Choroid plexus epithelial cell (primary cell): ENCODE data around the gene DLX2.

Source experiments
- DNase-seq: peaks from one replicate; pipeline ENCODE4 v3.0.0-alpha.2; 2010; ENCODE audit warnings: low read depth
- H3K4me3 ChIP-seq: 2 replicates; pipeline ENCODE4 v1.5.1; 2011; ENCODE audit warnings: low read depth, mild to moderate bottlenecking, control low read depth, low read length, moderate library complexity
- CTCF ChIP-seq: conservative IDR thresholded peaks from 2 replicates; pipeline ENCODE4 v1.5.1; 2011; ENCODE audit warnings: low read depth, mild to moderate bottlenecking, control low read depth, inconsistent platforms, low read length, moderate library complexity

DLX2 gene

GRCh38 chr2:172087780-172088244 is 14.9 kb downstream of the DLX2 start:
- H3K4me3 ChIP-seq, result no peak overlapping the region
- no peak for DNase-seq
- TF ChIP-seq CTCF, result no peak

GRCh38 chr2:172087207-172087779 is 15.4 kb downstream of the DLX2 start:
- no peak for TF ChIP-seq CTCF
- H3K4me3 ChIP-seq, result no peak overlapping the region
- no peak for DNase-seq

GRCh38 chr2:172086241-172087206 is 16.2 kb downstream of the DLX2 start:
- no peak overlapping the region for H3K4me3 ChIP-seq
- DNase-seq, result no peak
- peak; percentile 16 for TF ChIP-seq CTCF

GRCh38 chr2:172085460-172086159 is 17.1 kb downstream of the DLX2 start, which contains the start of gene DLX1:
DLX1 (plus strand) TSS chr2:172085507; CDS start chr2:172085678, 171 bp downstream.
- no peak for TF ChIP-seq CTCF
- no peak for DNase-seq
- peak within 1 kb of the TSS; percentile 43 for H3K4me3 ChIP-seq

- peak overlapping the region; percentile 43 for H3K4me3 ChIP-seq
- peak; percentile 94 for DNase-seq
- no peak for TF ChIP-seq CTCF
Measured at GRCh38 chr2:172084645-172085459, 17.8 kb downstream of the DLX2 start.

- no peak overlapping the region for H3K4me3 ChIP-seq
- no peak for DNase-seq
- no peak for TF ChIP-seq CTCF
Measured at GRCh38 chr2:172084395-172084644, 18.4 kb downstream of the DLX2 start.
